Activated gamma-delta T cell treated with Interleukin-2 at 50 U/mL for 16 hours (primary cell): ENCODE data around the gene KRT5.
"Not testable (repeated sequence)": the region's sequence is repeated elsewhere in the genome, so short reads cannot be mapped to it uniquely, and the experiment has no call there.

Source experiments
- DNase-seq: peaks from one replicate; pipeline ENCODE4 v3.0.0-alpha.2; 2020

The KRT5 gene

DNA sequence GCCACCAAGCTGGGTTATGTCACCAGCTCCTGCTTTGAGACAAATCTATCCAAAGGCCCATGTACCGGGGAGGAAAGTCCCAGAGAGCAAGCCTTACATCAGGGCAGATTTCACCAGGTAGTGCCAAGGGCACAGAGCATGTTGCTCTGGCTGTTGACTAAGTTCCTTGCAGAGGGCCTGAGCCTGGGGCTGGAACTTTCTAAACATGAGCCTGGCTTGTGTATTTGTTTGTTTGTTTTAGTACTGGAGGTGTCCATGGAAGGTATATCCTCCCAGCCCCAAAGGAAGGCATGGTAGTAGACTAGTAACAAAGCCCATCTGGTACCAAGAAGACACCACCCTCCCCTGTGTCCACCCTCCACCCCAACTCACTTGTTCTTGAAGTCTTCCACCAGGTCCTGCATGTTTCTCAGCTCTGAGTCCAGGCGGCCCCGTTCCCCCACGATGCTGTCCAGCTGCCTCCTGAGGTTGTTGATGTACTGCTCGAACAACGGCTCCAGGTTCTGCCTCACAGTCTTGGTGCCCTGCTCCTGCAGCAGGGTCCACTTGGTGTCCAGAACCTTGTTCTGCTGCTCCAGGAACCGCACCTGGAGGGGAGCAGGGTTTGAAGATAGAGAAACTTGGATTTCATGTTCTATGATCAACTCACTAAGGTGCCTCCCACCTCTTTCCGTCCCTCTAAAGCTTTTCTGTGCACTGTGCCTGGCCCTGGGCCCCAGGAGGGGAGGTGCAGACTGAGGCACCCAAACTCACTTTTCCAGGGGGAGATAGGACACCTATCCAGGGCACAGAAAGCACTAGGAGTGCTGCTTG, 1.4 kb downstream of the KRT5 start:
- no peak for DNase-seq

DNA sequence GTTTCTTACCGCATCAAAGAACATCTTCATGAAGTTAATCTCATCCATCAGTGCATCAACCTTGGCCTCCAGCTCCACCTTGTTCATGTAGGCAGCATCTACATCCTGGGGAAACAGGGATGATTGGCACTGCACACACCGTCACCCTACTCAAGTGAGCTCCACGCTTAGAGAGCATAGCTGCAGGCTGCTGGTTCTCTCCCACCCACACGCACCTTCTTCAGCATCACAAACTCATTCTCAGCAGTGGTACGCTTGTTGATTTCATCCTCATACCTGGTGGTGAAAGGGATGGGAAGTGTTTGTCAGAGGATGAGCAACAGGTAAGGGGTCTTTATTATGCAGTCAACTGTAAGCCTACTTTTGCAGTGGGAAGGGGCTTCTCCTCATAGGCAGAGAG, 2.3 kb downstream of the KRT5 start:
- DNase-seq, result no peak

DNA sequence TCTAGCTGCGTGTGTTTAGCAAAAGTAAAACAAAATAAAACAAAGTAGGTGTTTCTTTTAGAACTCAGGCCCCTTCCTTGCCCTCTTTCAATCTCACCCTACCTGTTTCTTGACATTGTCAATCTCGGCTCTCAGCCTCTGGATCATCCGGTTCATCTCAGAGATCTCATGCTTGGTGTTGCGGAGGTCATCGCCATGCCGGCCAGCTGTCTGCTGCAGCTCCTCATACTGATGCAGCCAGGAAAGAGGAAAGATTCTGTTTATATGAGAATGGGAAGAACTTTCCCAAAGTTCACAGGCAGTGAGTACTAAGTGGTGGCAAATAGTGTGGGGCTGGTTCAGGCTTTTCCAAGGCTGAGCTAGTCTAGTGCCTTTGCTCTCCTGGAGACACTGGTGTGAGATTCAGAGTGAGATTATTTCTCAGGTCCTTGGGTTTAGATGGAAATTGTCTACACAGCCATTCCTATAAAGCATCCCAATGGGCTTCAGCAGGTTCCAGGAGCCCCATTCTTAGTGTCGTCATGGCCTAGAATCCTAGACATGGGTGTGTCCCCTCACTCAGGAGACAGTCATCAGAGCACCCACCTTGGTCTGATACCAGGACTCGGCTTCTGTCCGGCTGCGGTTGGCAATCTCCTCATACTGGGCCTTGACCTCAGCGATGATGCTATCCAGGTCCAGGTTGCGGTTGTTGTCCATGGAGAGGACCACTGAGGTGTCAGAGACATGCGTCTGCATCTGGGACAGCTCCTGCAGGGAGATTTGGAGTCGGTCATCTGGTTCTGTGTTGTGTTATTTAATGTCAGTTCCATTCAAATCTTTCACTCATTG, 3.0 kb downstream of the KRT5 start:
- no peak for DNase-seq

DNA sequence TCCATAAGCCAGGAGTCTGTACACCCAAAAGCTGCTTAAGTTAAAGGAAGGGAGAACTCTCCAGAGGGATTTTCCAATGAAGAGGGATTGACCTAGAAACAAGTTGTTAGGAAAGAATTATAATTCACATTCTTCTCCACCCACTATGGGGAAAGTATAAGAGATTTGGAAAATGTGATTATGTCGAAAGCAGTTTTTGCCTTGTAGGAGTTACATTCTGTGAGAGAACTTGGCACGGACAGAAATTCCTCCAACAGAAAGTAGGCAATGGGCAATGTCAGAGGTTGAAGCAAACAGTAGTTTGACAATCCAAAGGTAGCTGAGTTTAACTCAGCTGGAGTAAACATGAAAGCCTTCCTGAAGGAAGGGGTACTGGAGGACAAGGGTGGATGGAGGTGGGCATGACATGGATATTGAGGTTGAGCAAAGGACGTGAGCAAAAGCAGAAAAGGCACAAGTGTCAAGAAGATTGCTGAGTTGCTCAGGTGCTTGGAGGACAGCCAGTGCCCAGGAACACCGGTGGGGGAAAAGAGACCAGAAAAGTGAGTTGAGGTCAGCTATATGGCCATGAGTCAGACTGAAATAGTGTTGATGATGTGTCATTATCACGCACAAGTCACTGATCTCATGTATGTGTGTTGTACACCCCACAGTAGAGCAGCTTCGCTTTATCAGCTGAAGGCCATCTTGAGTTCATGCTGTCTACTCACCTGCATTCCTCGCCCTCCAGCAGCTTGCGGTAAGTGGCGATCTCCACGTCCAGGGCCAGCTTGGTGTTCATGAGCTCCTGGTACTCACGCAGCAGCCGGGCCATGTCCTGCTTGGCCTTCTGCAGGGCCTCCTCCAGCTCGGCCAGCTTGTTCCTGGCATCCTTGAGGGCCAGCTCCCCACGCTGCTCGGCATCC, 4.0 kb downstream of the KRT5 start:
- no peak for DNase-seq

DNA sequence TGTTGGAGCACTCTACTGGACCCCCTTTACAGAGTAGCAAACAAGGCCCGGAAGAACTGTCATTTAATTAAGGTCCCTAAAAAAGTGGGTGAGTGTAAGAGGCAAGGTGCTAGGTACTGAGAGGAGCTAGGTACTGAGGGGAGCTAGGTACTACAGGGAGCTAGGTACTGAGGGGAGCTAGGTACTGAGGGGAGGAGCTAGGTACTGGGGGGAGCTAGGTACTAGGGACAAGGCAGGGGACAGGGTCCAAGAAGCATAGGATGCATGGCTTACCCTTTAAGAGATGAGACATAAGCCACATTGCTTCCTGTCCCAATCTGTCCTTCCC, 4.9 kb downstream of the KRT5 start:
- DNase-seq, result no peak

DNA sequence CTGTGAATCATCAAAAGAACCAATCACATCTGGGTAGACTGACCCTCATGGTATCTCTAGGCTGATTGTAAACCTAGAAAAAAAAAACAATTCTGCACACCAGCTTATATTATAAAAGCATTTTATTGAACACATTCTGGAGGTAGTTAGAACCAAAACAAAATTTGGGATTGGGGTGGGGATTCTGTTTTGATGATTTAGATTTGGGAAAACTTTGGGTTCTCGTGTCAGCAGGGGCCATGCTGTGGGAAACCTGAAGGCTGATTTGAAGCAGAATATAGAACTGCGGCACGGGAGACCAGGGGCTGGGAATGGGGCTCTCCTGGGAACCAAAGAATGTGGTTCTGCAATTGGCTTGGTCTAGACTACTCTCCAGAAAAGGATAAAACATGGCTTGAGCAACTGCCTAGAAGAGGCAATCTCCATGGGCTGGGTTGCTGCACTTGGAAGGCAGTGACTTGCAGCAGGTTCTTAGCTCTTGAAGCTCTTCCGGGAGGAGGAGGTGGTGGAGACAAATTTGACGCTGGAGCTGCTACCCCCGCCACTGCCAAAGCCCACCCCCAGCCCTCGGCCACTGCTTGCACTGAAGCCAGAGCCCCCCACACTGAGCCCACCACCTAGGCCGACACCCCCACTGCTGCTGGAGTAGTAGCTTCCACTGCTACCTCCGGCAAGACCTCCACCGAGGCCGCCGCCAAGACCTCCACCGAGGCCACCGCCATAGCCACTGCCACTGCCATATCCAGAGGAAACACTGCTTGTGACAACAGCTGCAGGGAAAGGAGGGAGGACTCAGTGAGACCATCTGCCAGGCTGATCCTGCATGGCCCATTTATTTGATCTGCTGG, 5.5 kb downstream of the KRT5 start:
- DNase-seq, result no peak

DNA sequence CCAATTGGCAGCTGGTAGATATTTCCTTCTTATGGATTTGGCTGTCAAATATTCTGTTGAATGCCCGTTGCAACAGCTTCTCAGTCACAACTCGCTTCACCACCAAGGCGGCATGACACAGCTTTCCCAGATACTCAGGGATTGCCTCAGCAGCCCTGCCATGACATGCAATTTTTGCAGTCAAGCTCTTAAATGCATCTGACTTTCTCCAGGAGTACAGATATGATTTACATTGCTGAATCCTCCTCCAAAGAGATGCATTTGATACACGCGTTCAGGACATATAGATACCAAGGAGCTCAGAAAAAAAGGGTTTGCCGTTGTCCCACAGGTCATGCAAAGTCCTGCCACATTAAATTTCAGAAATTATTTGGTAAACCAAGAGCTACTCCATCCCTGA, 6.5 kb downstream of the KRT5 start:
- no peak for DNase-seq

DNA sequence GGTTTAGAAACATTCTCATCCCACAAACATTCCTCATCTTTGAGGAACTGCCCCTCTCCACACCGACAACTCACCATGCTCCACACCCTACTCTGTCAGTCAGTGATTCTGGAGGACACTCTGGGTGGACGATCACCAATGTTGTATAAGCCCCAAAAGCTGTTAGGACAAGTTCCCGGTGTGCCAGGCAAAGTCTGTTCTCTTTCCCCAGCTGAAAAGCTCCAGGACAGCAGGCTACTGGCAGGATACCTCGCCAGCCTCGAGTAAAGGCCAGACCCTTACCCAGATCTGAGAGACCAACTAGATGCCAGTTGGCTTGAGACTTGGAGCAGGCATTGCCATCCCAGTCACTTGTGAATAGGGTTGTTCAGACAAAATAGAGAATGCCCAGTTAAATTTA, 12.0 kb downstream of the KRT5 start:
- no peak for DNase-seq

DNA sequence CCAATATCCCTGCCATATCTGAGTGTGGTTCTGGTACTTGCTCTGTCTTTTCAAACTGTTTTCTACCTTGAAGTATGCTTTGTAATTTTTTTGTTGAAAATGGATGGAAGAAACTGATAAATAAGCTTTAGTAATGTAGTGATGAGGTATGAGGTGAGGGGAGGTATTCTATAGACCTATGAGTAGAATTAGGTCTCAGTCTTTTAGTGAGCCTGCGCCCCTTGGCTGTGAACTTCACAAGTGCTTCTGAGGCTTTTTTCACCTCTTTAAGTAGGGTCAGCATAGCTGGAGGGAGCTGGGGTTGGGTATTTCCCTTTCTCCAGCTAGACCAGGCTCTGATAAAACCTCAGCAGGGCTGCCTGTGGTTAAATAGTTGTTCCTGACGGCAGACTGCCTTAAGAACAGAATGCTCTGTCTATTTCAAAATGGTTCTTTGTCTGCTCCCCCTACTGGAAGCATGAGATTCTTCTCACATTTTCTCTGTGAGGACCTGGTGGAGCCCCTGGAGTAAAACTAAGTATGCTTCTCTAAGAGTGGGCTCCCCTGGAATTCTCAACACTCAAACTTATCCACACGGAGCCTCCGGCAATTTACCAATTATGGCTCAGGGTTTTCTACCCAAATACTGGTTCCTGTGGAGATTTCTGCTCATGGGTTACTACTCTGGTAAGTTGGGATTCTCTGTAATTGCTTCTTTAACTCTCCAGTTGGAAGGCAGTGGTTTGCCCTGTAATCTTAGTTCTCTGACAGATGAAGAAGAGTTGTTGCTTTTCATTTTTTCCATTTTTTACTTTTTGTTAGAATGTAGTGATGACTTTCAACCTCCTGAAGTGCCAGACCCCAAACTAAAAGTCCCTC, 13.1 kb downstream of the KRT5 start:
- no peak for DNase-seq

DNA sequence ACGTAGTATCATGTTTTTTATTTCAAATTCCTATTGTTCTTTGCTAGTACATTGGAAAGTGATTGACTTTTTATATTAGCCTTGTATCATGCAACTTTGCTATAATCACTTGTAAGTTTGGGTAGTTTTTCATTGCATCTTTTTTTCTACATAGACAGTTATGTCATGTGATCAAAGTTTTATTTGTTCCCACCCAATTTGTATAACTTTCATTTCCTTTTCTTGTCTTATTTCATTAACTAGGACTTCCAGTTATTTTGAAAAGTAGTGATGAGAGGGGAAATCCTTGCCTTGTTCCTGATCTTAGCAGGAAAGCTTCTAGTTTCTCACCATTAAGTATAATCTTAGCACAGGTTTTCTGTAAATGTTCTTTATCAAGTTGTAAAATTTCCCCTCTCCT, 17.3 kb downstream of the KRT5 start:
- no peak for DNase-seq

DNA sequence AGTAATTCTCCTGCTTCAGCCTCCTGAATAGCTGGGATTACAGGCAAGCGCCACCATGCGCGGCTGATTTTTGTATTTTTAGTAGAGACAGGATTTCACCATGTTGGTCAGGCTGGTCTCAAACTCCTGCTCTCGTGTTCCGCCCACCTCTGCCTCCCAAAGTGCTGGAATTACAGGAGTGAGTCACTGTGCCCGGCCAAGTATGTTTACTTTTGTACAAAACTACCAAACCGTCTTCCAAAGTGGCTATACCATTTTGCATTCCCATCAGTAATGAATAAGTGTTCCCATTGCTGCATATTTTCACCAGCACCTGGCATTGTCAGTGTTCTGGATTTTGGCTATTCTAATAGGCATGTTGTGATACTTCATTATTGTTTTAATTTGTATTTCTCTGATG, 18.7 kb downstream of the KRT5 start:
- no peak for DNase-seq

DNA sequence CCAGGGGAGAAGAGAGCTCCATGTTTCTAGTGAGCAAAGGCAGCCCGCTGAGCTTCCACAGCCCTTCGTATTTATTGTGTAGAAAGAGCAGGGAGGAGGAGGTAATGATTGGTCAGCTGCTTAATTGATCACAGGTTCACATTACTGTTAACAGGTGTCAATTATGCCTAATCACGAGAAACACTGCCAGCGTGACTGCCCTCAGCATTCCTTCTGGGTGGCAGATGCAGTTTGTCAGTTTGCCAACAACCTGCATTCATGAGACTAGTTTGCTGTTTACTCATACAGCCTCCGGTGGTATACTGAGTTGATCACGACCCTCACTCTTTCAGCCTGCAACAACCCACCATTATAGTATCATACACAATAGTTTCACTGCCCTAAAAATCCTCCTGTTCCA, 19.6 kb downstream of the KRT5 start:
- DNase-seq, result not testable (repeated sequence)

DNA sequence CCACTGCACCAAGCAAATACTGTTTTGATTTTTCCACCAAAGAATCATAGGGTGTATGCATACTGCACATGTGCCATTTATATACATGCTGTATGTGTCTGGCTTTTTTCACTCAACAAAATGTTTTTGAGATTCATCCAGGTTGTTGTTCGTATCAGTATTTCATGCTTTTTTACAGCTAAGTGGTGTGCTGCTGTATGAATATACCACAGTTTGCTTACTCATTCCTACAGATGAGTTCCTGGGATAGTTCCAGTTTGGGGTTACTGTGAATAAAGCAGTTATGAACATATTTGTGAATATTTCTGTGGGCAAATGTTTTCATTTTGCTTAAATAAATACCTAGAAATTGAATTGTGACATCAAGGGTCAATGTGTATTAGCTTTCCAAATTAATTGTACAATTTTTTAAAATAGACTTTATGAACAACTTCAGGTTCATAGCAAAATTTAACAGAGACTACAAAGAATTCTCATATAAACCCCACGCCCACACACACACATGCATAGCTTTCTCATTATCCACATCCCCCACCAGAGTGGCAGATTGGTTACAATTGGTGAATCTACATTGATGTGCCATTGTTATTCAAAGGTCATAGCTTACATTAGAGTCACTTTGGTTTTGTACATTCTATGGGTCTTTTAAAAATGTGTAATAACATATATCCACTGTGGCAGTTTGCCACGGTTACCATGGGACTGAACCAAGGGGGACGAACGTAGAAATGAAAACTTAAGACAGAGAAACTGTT, 20.2 kb downstream of the KRT5 start:
- no peak for DNase-seq

DNA sequence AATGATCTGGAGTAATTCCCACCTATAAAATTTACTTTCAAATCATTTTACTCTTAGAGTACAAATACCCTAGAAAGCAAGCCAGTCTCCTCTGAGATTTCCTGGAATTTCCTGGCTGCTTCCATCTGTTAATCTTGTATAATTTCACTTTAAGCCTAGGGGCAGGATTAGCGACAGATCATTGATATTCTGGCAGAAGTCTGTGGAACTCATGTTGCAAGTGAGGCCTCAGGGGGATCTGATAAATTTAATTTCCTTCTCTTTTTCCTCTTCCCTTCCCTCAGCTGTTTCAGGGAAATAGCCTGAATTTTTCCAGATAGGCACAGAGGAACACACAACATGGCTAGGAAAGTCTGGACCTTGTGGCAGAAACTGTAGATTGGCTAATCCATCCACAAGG, 21.2 kb downstream of the KRT5 start:
- DNase-seq, result no peak

DNA sequence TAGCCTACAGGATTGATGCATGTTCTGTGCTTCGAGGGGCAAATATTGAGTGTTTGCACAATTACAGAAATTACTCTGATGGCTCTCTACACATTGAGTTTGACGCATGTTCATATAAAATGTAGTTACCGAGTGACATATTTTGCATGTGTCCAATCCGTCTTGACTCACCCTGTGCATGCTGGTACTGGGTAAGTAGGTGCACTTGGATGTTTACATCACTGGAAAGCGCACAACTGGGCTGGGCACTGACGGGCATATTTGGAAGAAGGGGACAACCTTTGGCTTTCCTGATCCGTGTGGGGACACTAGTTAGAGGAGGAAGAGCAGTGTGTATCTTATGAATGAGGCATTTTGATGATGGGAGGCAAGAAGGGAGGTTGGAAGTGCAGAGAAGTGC, 22.2 kb downstream of the KRT5 start:
- no peak for DNase-seq

DNA sequence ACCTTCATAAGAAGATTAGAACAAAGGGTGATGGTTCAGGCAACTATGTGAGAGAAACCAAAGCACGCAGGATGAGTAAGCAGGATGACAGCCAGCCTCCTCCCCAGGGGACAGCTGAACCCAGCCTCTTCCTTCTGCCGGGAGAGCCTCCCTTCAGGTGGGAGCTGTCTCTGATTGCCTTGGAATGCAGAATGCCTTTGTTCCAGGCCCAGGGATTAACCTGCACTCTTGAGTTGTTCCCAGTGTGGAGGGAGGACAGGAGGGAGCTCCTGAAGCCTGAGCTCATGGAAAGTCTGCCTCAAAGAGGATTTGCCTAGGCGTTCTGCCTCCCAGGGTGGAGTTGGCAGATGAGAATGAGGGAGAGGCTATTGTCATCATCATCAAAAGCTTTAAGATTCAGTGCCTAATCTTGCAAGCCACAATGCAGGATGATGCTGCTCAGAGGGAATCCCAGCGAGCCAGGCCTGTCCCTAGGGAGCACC, 23.6 kb downstream of the KRT5 start:
- no peak for DNase-seq

DNA sequence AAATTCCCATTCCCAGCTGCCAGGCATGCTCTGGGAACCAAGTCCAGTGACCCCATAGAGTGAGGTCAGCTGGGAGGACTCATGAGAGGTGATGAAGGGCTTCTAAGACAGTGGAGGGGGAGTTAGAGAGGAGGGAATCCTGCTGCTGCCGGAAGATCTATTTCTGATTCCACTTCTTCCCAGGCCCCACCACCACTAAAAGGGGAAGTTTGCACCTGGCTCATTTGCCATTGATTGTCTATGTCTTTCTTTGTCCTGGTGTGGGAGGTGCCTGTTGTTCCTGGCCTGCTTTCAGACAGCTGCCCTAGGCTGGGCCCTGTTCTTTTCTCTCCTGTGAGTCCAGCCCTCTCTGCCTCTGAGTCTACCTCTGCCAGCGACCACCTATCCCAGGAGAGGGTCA, 24.1 kb downstream of the KRT5 start:
- no peak for DNase-seq

DNA sequence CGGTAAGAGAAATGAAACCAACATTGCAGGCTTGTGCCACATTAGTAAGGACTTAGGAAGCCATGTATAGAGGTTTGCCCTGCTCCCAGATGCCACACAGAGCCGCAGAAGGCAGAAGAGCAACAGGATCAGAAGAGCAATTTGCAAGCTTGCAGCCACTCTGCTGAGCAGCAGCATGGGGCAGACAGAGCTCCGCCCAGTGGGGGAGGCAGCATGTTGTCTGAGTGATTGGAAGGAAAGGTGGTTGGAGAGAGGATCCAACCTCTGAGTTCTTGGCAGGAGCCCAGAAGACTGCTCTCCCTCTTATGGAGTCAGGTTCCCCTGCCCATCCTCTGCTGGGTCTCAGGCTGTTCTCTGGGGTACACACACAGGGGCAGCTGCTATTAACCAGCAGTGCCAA, 24.8 kb downstream of the KRT5 start:
- DNase-seq, result no peak

DNA sequence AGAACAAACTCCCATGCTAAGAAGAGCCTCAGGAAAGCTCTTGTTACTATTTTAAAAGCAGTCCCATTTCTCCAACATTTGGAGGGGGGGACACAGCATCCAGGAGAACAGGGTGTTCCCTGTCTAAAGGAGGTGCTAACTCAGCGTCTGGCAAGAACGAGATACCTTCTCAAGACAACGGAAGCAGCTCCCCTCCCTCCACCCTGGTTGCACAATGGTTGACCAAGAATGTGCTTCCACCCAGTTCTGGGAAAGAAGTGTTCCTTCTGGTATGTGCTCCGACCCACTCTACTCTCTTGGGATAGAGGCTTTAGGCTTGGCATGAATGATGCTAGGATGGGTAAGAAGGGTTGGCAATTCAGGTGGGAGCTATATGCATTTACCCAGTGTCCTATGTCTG, 25.7 kb downstream of the KRT5 start:
- no peak for DNase-seq

DNA sequence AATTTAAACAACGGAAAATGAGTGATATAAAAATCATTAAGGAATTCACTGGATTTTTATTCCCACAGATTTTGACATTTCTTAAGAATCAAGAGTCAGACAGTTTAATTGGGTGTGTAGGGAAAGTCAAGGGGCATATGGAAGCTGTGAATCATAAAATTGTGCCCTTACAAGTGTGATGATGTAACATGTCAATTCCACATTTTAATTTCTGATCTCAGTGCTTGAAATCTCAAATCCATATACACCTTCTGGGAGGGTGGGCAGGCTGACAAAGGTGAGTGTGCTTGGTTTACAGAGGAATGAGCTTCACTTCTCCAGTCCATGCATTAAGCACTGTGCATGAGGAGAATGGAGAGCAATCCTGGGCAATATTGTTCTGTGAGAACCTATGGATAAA, 26.1 kb downstream of the KRT5 start:
- no peak for DNase-seq

DNA sequence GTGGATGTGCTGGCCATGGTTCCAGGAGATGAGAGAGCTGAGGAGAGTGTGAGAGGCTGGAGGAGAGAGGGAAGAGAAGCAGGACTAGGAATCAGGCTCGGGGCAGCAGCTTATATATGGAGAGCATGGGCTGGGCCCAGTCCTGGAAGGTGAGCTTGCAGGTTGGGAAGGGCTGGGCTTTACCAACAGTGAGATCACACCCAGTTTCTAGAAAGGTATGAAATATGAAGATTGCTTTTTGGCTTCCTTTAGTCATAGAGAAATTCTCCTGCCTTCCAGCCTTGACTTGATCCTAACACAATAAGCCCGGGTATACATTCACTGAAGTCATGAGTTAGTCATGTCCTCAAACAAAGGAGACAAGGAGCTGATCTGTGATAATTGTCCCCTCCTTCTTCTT, 27.0 kb downstream of the KRT5 start, which contains the start of gene KRT6A:
Gene KRT6A, minus strand, starts transcription at position 86 of the 400 bp plus-strand sequence. Its CDS starts 69 bp downstream, at position 17.
- DNase-seq, result no peak
